GM12878 (cell line): ENCODE data around the gene ACSF3. TPM values are rescaled to one million over a fixed set of nuclear protein-coding genes. Genes with fewer than 3 reads are reported as not detected.

ENCODE experiments used
- ATAC-seq: fragments of 200-7000 bp; cut with Tn5 transposase; 3 replicates; pipeline ENCODE4 v1.9.1; 2020; ENCODE audit warnings: mild to moderate bottlenecking, moderate library complexity
- BruUV-seq: library from RNA; stranded (reverse); fragments of 400-500 nt; replicated peaks from 2 replicates; lab custom pipeline; 2021; lab: Mats Ljungman, UMichigan
- CTCF ChIA-PET: fragments of 300-600 bp; sonication (Branson Sonifier 250); formaldehyde crosslinking; extraction: SDS; loops from one replicate; lab custom pipeline; 2021; ENCODE audit warnings: inconsistent platforms; lab: Yijun Ruan, JAX
- POLR2A ChIA-PET: fragments of 350-600 bp; formaldehyde crosslinking; extraction: SDS; loops from one replicate; lab custom pipeline; 2021; ENCODE audit warnings: inconsistent platforms; lab: Charles Lee
- RAD21 ChIA-PET: fragments of 300-600 bp; sonication (Branson Sonifier 250); formaldehyde crosslinking; loops from one replicate; lab custom pipeline; 2023; ENCODE audit warnings: antibody characterized with exemption; ENCODE audit not compliant: unreplicated experiment; lab: Charles Lee
- SMC1A ChIA-PET: fragments of 300-600 bp; sonication (Branson Sonifier 250); formaldehyde crosslinking; loops from one replicate; lab custom pipeline; 2023; ENCODE audit not compliant: unreplicated experiment, uncharacterized antibody; lab: Charles Lee
- DNase-seq: peaks from one replicate; pipeline ENCODE4 v3.0.0-alpha.2; 2011; ENCODE audit warnings: low read depth, low spot score
- FAIRE-seq: peaks from 3 replicates; lab custom pipeline; 2011; peaks lifted over from hg19 to GRCh38; lab: Jason Lieb, UNC
- H2AFZ ChIP-seq: 2 replicates; pipeline ENCODE4 v1.6.0; 2011; ENCODE audit warnings: low read depth, low read length, control low read depth; ENCODE audit not compliant: control insufficient read depth
- H3K27ac ChIP-seq: 2 replicates; pipeline ENCODE4 v1.5.1; 2011; ENCODE audit warnings: control low read depth; ENCODE audit not compliant: control insufficient read depth, insufficient read depth
- H3K27me3 ChIP-seq, 2 experiments: replicated peaks in 1 of 2; 2 replicates each; pipeline versions ENCODE4 v1.6.0 to v1.6.1; 2011; ENCODE audit warnings: low read length in 1 of 2; ENCODE audit not compliant: control insufficient read depth in 2 of 2, insufficient read depth in 2 of 2
- H3K36me3 ChIP-seq, 2 experiments: 2 replicates each; pipeline ENCODE4 v1.5.1; 2011; ENCODE audit warnings: low read length in 1 of 2; ENCODE audit not compliant: control insufficient read depth in 2 of 2, insufficient read depth in 2 of 2
- H3K4me1 ChIP-seq: 2 replicates; pipeline ENCODE4 v1.6.1; 2011; ENCODE audit warnings: mild to moderate bottlenecking, low read length, moderate library complexity, mixed read lengths; ENCODE audit not compliant: control insufficient read depth, insufficient read depth
- H3K4me2 ChIP-seq: 2 replicates; pipeline ENCODE4 v1.6.0; 2011; ENCODE audit warnings: control low read depth; ENCODE audit not compliant: control insufficient read depth, insufficient read depth
- H3K4me3 ChIP-seq: fragments of 200-600 bp; sonication (generic); 2 replicates; pipeline ENCODE4 v1.5.1; 2016
- H3K79me2 ChIP-seq: 2 replicates; pipeline ENCODE4 v1.6.0; 2011; ENCODE audit warnings: low read length; ENCODE audit not compliant: control insufficient read depth, insufficient read depth
- H3K9ac ChIP-seq: 2 replicates; pipeline ENCODE4 v1.8.0; 2011; ENCODE audit warnings: low read length, control low read depth, mixed read lengths; ENCODE audit not compliant: control insufficient read depth, insufficient read depth
- H3K9me3 ChIP-seq: replicated peaks from 3 replicates; pipeline ENCODE4 v1.5.1; 2011; ENCODE audit warnings: mild to moderate bottlenecking, low read length; ENCODE audit not compliant: control insufficient read depth, insufficient read depth
- H4K20me1 ChIP-seq: 2 replicates; pipeline ENCODE4 v1.6.0; 2011; ENCODE audit not compliant: control insufficient read depth, insufficient read depth
- EED ChIP-seq: sonication (generic); IDR thresholded peaks from 2 replicates; pipeline ENCODE4 v1.6.1; 2016; ENCODE audit warnings: antibody characterized with exemption, low read depth
- ETV6 ChIP-seq, 2 experiments: fragments of 450-650 bp in 1 of 2; IDR thresholded peaks in 1 of 2; conservative IDR thresholded peaks in 1 of 2; 2 replicates each; pipeline ENCODE4 v1.6.1; 2014; ENCODE audit warnings: antibody characterized with exemption in 1 of 2, borderline replicate concordance in 1 of 2, low read depth in 1 of 2, mild to moderate bottlenecking in 1 of 2, moderate library complexity in 1 of 2
- FOXM1 ChIP-seq: IDR thresholded peaks from 2 replicates; pipeline ENCODE4 v1.6.1; 2012; ENCODE audit warnings: low read depth, mild to moderate bottlenecking, inconsistent platforms, low read length, moderate library complexity
- MYC ChIP-seq: IDR thresholded peaks from 2 replicates; pipeline ENCODE4 v1.6.1; 2011; ENCODE audit warnings: mild to moderate bottlenecking, low read length, moderate library complexity, inconsistent platforms; ENCODE audit not compliant: insufficient read depth, insufficient replicate concordance, insufficient read length, severe bottlenecking
- SMARCA5 ChIP-seq: fragments of 450-650 bp; IDR thresholded peaks from 2 replicates; pipeline ENCODE4 v1.6.1; 2017; ENCODE audit warnings: mild to moderate bottlenecking
- SUPT20H ChIP-seq: IDR thresholded peaks from 2 replicates; pipeline ENCODE4 v1.6.1; 2011; ENCODE audit warnings: low read depth, mild to moderate bottlenecking, low read length, moderate library complexity, borderline replicate concordance; ENCODE audit not compliant: control insufficient read depth
- WRNIP1 ChIP-seq: IDR thresholded peaks from 2 replicates; pipeline ENCODE4 v1.6.1; 2011; ENCODE audit warnings: low read depth, low read length, improper control_type of control experiment, borderline replicate concordance
- YBX1 ChIP-seq: fragments of 450-650 bp; IDR thresholded peaks from 2 replicates; pipeline ENCODE4 v1.6.1; 2016; ENCODE audit warnings: antibody characterized with exemption
- ZSCAN29 ChIP-seq: fragments of 450-650 bp; IDR thresholded peaks from 2 replicates; pipeline ENCODE4 v1.6.1; 2017; ENCODE audit warnings: mild to moderate bottlenecking, moderate library complexity
- WGBS: methylation state at CpG from one replicate; pipeline ENCODE4 v1.1.6; 2016; ENCODE audit warnings: low lambda C conversion rate; ENCODE audit not compliant: insufficient replicate concordance, insufficient coverage; ENCODE audit errors: missing lambda C conversion rate; 5-methylcytosine and 5-hydroxymethylcytosine counted together
- in situ Hi-C: fragments of 300-500 bp; cut with MboI; formaldehyde crosslinking; loops from 9 replicates; pipeline ENCODE4 v1.14.3; 2018; ENCODE audit warnings: mixed read lengths
- intact Hi-C: fragments of 100-400 bp; cut with micrococcal nuclease; formaldehyde crosslinking; loops from one replicate; pipeline ENCODE4 v1.14.2; 2022; ENCODE audit not compliant: unreplicated experiment
- polyA plus RNA-seq, 11 experiments: library from polyadenylated mRNA; depleted of rRNA in 4 of 11; unstranded in 6 of 11; stranded (reverse) in 5 of 11; fragments of >200 nt; fragmentation: Nextera tagmentation in 4 of 11; fragmentation: Illumina TruSeq in 1 of 11; extraction: Ambion mirVana in 4 of 11; extraction: Trizol in 1 of 11; gene quantifications; 1 replicate in 1 of 11; 2 replicates in 10 of 11; pipeline versions ENCODE4 v1.2.1 to v1.2.3, GENCODE V29; 2011 to 2016; ENCODE audit warnings: inconsistent platforms in 2 of 11, missing spikeins in 2 of 11, low read depth in 1 of 11
- total RNA-seq, 4 experiments: library from RNA; depleted of rRNA in 3 of 4; stranded (reverse); fragments of >200 nt in 3 of 4; fragmentation: Illumina TruSeq in 1 of 4; extraction: Trizol in 1 of 4; gene quantifications; 2 replicates each; pipeline versions ENCODE4 v1.2.1 to v1.2.3, GENCODE V29; 2013 to 2021

ACSF3 gene
- total and polyA plus RNA-seq, 10 of the 15 experiments (the other 5 are each of a cell fraction or from before 2014, with no cell fraction given): 1.0 to 44.4 (median 25.8) TPM

DNA sequence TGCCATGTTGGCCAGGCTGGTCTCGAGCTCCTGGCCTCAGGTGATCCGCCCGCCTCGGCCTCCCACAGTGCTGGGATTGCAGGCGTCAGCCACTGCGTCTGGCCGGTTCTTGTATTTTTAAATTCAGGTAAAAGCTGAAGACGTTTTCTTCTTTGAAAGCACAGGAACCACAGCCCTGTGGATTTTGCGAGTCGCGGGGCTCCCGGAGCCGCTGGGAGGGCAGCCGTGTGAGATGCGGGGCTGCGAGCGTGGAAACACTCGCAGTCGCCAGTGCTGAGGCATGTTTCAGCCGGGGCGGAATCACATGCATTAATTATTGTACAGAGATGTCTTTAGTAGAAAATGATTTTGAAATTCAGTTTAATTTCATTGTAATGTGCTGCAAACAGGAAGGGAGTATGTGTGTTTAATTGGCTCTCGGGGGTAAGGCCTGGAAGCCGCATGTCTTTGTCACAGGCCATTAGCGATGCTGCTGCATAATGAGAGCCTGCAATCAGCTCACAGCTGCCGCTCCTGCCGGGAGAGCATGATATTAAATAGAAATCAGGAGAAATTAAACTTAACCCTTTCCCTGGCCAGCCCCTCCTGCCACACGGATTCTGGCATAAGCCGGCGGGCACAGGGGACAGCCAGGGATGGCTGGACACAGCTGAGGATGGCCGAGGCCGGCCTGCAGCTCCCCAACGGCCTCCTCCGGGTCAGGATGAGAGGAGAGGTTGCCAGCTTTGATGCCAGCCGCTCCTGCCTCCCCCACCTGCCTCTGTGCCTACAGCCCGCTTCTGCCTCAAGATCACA is 42.5 kb downstream of the ACSF3 start (continued):
- TF ChIP-seq MYC (no peak), EED (no peak), SUPT20H (no peak), WRNIP1 (no peak)

DNA sequence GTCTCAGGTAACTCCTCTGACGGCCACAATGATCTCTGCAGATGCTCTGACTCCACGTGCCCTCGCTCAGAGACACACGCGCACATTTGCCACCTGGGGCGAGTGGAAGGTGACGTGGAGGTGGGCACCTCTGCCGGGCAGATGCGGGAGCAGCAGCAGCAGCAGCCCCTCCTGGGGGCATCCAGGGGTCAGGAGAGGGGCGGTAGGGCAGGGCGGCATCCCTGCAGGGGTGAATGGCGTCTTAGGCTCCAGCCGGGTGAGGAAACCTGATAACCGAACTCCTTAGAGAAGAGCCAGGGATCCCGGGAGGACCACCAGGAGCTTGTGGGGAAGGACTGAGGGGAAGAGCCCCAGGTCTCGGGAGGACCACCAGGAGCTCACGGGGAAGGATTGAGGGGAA is 43.3 kb downstream of the ACSF3 start:
- TF ChIP-seq YBX1: no peak
- no peak for TF ChIP-seq FOXM1
- TF ChIP-seq ETV6 (conservative IDR thresholded peaks at IDR 0.05 in 1 of 2, IDR thresholded peaks at IDR 0.05 in 1 of 2; ENCODE audit: borderline replicate concordance in 1 of 2, low read depth in 1 of 2): no peak
- TF ChIP-seq ZSCAN29: no peak
- TF ChIP-seq SMARCA5: no peak
- intact Hi-C loops (no loop called here), in situ Hi-C loops (no loop called here)
- 95% methylated on average over 17 of the region's 17 CpGs for WGBS
- no peak overlapping the region for H3K4me3 ChIP-seq
- no TSS peak for BruUV-seq
- H3K9ac ChIP-seq: no peak overlapping the region
- no peaks in the 10 kb centered on the region for H3K27me3 ChIP-seq
- no peaks in the 10 kb centered on the region for H3K9me3 ChIP-seq
- H4K20me1 ChIP-seq: no peaks in the 10 kb centered on the region
- DNase-seq: no peak
- no peaks in the 10 kb centered on the region for H3K79me2 ChIP-seq
- ChIA-PET CTCF (interaction anchor here (0.7 kb wide), 1 partner anchor 373 kb away, joined by 4 read pairs; no protein-coding TSS in a partner anchor), RAD21 (interaction anchor here (0.7 kb wide), 1 partner anchor 43 kb away, joined by 3 read pairs; the partner anchor contains the start of gene ACSF3), SMC1A (no interaction called here), POLR2A (no interaction called here)
- no peak overlapping the region for H2AFZ ChIP-seq
- ATAC-seq: no peak
- no peak overlapping the region for H3K4me2 ChIP-seq
- FAIRE-seq: no peak
- H3K36me3 ChIP-seq: peaks cover 16 to 20% of the 10 kb centered on the region in 2 experiments
- no peak overlapping the region for H3K27ac ChIP-seq
- no peaks in the 10 kb centered on the region for H3K4me1 ChIP-seq
